Caki2 (cell line): Measurements from ENCODE around the gene ZFAND2A. TPM values are rescaled to one million over a fixed set of nuclear protein-coding genes. Genes with fewer than 3 reads are reported as not detected.
"Not testable (repeated sequence)": the region's sequence is repeated elsewhere in the genome, so short reads cannot be mapped to it uniquely, and the experiment has no call there.

ENCODE experiments used
- DNase-seq: peaks from one replicate; pipeline ENCODE4 v3.0.0-alpha.2; 2015; ENCODE audit warnings: low read depth
- in situ Hi-C: cut with HindIII; loops from 2 replicates; pipeline ENCODE4 v1.10.0; 2016; ENCODE audit warnings: low sequenced_read_pairs, low pct_unique_long_range_greater_than_20kb, mixed read lengths
- total RNA-seq: library from RNA; depleted of rRNA; stranded (reverse); fragments of >200 nt; shearing (Covaris generic); gene quantifications from 2 replicates; pipeline ENCODE4 v1.2.3, GENCODE V29; 2014; ENCODE audit warnings: low replicate concordance

Gene ZFAND2A
- total RNA-seq, 1 experiment from 2014 or later, result 22.4 TPM

DNA sequence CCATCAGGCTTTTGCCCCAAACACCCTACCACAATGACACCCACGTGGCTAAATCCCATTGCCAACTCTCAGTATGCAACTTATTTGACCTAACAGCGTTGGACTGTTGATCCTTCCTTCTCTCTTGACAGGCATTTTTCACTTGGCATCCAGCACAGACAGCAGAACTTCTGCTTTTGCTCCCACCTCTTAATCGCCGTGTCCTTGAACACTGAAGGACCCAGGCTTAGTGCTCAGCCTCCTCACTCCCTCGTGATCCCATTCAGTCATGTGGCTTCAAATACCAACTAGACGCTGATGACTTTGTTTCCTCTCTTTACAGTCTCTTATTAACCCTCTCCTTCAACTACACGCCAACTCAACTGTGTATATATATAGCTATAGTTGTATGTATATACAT lies 25.0 kb downstream of the ZFAND2A start:
- no peak for DNase-seq
- in situ Hi-C loops, result no loop called here

DNA sequence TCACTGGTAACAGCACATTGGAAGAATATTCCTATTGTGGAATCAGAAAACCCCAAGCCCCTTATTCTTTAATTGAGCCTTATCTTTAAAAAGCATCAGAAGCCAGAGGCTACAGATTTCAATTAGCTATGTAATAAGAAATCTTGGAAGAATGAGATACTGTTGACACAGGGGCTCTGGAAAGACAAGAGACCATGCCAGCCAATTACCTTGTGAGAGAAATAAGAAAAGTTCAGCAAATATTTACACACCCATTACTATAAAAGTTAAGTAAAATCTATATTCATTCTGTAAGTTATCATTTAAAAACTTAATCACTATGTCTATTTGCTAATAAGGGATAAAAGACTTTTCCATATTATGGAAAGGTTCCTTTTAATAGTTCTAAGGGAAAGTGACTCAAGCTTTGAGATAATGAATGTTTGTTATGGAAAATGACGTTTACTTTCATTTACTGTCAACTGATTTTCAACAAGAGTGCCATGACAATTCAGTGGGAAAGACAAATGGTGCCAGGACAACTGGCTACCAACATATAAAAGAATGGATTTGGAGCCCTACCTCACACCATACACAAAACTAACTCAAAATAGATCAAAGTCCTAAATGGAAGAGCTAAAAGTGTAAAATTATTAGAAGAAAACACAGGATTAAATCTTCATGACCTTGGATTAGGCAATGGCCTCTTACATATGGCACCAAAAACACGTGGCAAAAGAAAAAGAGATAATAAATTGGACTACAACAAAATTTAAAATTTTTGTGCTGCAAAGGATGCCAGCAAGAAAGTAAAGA lies 28.3 kb downstream of the ZFAND2A start:
- DNase-seq, result no peak
- in situ Hi-C loops, result no loop called here

DNA sequence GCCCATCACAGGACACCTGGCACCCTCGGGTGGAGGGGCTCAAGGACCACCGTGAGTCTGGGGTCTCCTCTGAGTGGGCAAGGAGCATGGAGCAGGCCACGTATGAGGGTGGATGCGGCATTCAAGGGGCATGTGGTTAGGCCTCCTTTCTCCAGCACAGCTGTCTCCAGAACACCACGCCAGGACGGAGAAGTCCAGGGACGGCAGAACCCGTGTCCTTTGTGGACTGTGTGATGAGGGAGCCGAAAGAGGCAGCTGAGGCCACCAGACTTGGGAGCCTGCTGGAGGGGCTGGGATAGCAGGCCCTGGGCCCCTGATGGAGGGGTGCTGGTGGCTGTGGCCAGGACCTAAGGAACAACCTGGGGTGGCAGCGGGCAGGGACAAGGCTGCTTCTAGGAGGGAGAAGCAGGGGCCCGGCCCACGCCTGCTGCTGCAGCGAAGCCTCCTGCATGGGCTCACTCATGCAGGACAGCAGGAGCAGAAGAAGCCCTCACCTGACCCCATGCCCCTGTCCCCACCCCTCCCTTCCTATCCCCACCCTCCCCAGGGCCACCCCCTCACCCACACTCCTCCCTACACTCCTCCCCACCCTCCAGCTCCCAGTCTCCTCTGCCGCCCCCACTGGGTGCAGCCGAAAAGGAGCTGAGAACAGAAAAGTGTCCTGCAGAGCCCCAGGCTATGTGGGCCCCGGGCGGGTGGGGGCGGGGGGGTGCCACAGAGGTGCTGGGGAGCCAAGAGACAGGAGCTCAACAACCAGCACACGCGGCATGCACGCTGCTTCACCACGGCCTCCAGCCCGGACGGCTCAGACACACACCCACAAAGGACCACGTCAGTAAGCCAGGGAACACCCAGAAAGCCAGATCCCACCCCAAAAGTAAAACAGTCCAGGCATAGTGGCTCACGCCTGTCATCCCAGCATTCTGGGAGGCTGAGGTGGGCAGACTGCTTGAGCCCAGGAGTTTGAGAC lies 29.7 kb downstream of the ZFAND2A start:
- in situ Hi-C loops, result no loop called here
- no peak for DNase-seq

DNA sequence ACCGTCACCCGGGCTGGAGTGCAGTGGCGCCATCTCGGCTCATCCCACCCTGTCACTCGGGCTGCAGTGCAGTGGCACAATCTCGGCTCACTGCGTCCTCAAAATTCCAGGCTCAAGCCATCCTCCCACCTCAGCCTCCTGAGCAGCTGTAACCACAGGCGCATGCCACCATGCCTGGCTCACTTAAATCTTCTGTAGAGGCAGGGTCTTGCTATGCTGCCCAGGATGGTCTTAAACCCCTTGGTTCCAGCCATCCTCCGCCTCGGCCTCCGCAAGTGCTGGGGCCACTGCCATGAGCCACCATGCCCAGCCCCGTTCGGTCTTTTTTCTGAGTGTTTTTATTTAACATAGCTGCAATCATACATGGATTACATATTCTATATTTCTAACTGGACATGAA lies 30.6 kb downstream of the ZFAND2A start:
- in situ Hi-C loops, result no loop called here
- DNase-seq, result no peak

DNA sequence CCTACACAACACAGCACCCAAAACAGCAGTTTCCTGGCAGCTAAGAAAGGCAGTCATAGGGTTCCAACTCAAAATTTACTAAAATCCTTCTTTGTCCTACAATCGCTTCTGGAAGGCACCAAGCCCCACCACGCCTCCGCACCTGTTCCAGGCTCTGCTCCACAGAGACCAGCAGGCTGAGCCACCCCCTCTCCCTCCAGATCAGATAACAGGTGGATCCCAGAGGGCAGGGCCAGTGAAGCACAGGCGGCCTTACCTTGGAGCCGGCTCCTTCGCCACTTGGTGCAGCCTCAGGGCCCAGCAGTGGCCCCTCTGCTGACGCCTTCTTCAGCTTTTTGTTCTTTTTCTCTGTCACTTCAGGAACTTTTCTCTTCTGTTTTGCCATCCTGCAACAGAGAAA lies 33.0 kb downstream of the ZFAND2A start:
- DNase-seq, result no peak
- in situ Hi-C loops, result no loop called here

DNA sequence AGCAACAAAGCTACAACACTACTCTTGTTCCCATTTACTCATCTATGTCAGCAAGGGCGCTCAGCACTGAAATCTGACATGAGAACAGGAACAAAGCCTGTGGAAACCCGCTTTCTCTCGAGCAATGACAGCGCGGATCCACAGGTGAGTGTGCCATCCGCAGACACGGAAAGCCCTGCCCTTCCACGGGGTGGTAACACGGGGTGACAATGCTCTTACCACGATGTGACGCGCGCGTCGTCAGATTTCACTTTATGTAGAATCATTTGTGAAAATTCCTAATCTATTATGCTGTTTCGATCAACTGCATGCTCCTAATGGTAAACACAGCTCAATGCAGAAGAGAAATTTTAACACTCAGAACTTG lies 34.4 kb downstream of the ZFAND2A start:
- DNase-seq, result no peak
- in situ Hi-C loops, result no loop called here

DNA sequence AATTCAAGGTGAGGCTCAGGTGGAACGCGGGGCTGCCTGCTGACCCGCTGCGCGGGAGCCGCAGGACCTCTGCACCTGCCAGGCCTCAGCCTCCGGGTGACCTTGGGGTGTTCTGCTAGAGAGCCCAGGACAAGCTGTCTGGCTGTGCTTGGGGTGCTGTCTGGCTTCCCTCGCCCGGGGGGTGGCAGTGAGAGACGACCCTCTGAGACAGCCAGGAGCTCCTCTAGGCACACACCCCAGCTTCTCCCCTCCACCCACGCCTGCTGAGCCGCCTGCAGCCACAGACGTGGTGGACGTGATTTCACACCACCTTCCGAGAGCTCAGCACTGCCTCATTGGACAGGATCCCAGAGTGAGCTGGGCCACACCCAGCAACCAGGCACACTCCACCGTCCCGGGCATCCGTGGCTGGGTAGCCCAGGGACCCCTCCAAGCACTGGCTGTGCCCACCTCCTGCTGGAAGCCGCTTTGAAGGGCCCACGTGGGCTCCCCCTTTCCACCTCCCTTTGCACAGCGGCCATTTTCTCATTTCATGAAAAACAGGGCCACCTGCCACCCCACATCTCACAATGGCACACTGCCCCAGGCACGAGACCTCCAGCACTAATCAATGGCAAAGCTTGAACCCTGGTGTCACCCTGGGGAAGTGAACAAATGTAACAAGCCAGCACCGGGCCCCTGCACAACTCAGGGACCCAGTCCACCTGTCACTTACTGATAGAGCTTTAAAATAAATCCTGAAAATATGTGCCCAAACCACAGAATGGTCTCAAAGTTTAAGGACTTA lies 35.0 kb downstream of the ZFAND2A start:
- DNase-seq, result no peak
- in situ Hi-C loops, result no loop called here

DNA sequence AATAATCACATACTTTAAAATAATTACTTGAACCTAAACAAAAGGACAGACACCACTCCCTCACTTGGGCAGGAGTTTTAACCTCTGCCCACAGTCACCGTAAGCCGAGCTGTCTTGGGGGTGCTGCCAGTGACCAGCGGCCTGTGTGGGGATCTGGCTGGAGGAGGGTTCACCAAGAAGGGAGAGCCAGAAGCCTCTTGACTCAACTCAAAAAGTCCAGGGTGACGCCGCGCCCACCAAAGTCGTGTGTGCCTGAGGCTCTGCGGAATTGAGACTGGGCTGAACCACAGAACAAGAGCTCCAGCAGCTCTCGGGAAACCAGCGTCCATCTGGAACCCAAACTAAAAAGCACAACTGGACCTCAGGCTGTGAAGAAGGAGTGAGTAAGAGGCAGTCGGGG lies 35.8 kb downstream of the ZFAND2A start:
- in situ Hi-C loops, result no loop called here
- DNase-seq, result no peak

DNA sequence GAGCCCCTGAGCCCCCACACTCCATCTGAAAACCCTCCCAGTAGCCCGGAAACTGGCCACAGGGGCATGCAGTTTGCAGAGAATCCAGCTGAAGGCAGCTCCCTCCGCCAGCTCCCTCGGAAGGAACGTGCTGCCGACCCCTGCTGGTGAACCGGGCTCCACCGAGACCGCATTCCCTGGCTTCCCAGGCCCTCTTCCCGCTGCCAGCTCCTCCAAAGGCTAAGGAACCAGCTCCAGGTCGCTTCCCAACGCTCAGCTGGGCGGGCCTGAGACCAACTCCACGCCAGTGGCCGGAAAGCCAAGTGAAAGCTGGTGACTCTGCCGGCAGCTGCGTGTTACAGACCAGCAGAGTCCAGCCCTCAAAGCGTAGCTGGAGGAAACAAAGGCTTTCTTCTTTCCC lies 36.3 kb downstream of the ZFAND2A start:
- no peak for DNase-seq
- in situ Hi-C loops, result no loop called here

DNA sequence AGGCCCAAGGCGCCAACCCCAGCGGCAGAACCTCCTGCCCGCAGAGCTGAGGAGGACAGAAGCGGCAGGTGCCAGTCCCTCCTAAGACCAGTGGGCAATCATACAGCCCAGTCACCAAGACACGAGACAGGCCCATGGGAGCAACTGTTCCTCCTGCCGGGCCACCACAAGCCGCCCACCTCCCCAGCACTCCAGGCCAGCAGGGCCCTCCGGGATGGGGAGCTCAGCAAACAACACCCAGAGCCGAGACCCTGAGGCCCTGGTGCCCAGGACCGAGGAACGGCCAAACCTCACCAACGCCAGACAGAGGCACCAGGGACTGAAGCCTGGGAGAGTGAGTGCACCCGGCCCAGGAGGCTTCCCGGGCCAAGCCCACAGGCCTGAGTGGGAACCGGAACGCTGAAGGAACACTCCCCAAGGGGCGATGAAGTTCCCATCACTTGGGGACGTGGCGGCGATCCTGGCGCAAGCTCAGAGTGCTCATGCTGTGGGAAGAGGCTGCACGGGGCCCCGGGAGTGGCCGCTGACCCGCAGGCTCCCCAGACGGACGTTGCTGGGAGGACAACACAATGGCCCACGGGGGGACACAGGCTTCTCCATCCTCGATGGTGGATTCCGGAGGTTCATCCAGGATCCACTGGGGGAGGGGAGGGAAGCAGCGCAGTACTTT lies 37.0 kb downstream of the ZFAND2A start:
- in situ Hi-C loops, result no loop called here
- no peak for DNase-seq

DNA sequence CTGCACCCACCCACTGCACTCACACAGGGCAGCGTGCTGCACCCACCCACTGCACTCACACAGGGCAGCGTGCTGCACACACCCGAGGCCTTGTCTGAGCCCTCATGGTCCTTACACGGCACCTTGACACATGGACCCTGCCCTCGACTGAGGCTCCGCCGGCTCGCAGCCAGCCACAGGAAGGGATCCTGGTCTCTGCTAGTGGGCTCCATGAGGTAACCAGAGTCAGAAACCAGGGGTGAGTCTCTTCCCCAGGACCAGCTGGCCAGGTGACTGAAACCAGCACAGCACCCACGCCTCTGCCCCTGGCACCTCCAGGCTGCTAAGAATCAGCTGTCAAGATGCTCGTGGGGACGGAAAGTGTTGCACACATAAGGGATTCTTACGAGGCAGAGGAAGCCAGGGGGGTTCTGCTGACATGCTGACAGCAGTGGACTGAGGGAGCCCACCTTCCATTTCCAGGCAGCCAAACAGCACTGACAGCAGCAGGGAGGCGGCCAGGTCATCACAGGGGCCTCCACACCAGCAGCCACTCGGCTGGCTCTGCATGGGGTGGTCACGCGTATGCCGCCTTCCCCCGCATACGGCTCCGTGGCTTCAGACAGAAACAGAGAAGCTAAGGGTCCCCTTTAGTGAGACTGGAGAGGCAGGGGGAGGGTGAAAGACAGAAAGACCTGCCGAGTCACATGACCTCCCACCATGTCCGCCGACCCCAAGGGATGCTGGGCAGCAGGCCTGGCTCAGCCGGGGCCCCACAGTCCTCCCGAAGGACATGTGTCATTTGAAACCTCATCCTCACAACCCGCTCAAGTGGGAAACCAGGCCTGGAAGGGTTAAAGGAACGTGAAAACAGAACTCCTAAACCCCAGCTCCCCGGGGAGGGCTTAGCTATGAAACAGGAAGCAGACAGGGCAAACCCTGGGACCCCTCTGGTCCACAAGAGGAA lies 37.8 kb downstream of the ZFAND2A start:
- in situ Hi-C loops, result no loop called here
- DNase-seq, result no peak

DNA sequence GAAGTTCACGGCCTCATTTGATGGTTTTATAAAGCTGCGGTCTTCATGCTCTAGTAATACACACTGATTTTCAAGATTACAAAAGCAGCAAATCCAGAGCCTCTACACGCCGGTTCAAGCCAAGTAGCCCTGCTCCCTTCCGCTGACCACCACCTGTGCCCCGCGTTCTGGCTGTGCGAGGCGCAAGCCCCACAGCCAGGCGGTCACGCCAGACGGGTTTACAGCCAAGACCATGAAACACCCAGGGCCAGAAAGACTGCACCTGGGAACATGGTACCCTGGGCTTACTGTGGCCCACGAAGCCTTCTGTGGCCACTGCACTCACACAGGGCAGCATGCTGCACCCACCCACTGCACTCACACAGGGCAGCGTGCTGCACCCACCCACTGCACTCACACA lies 38.5 kb downstream of the ZFAND2A start:
- no peak for DNase-seq
- in situ Hi-C loops, result no loop called here

DNA sequence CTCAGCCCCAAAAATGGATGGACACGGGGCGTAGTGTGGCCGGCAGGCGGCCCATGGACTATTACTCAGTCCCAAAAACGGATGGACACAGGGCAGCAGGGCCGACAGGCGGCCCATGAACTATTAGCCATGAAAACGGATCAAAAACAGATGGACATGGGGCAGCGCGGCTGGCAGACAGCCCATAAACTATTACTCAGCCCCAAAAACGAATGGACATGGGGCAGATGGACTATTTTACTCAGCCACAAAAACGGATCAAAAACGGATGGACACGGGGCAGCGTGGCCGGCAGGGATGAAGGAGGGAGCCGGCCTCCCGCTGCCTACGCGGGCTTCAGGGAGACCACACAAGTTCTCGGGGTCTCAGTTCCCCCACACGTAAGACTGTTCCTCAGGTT lies 39.2 kb downstream of the ZFAND2A start:
- in situ Hi-C loops, result no loop called here
- DNase-seq, result no peak

DNA sequence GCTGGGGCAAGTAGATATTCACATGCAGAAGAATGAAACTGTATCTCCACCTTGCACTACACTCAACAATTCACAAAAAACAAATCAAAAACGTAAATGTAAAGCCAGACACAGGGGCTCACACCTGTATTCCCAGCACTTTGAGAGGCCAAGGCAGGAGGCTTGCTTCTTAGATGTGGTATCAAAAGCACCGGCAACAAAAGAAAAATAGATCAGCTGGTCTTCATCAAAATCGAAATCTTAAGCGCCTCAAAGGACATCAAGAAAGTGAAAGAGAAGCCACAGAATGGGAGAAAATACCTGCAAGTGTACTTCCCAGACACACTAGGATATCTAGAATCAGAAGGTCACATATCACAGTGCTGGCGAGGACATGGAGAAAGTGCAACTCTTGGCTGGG lies 40.8 kb downstream of the ZFAND2A start:
- in situ Hi-C loops, result no loop called here
- no peak for DNase-seq

DNA sequence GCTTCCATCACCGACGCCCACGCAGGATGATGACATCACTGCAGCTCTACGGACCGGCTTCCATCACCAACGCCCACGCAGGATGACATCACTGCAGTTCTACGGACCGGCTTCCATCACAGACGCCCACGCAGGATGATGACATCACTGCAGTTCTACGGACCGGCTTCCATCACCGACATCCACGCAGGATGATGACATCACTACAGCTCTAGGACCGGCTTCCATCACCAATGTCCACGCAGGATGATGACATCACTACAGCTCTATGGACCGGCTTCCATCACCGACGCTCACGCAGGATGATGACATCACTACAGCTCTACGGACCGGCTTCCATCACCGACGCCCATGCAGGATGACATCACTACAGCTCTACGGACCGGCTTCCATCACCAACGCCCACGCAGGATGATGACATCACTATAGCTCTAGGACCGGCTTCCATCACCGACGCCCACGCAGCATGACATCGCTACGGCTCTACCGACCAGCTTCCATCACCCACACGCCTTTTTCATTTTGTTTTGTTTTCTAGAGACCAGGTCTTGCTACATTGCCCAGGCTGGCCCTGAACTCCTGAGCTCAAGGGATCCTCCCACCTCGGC lies 42.6 kb downstream of the ZFAND2A start:
- no peak for DNase-seq
- in situ Hi-C loops, result no loop called here

DNA sequence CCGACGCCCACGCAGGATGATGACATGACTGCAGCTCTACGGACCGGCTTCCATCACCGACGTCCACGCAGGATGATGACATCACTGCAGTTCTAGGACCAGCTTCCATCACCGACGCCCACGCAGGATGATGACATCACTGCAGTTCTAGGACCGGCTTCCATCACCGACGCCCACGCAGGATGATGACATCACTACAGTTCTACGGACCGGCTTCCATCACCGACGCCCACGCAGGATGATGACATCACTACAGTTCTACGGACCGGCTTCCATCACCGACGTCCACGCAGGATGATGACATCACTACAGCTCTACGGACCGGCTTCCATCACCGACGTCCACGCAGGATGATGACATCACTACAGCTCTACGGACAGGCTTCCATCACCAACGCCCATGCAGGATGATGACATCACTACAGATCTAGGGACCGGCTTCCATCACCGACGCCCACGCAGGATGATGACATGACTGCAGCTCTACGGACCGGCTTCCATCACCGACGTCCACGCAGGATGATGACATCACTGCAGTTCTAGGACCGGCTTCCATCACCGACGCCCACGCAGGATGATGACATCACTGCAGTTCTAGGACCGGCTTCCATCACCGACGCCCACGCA lies 43.5 kb downstream of the ZFAND2A start:
- in situ Hi-C loops, DNase-seq: not testable (repeated sequence)
